HL-60 (cell line): Measurements from ENCODE around the gene NOS1AP.

Experiments
- CTCF ChIP-seq: IDR thresholded peaks from one replicate; pipeline ENCODE4 v1.5.1; 2011; ENCODE audit warnings: low read length, control low read depth, inconsistent platforms; ENCODE audit not compliant: insufficient read depth
- REST ChIP-seq: IDR thresholded peaks from 2 replicates; pipeline ENCODE4 v1.6.1; 2012; ENCODE audit warnings: low read depth; ENCODE audit not compliant: insufficient replicate concordance

- TF ChIP-seq REST (no peak), CTCF (no peak)
These were observed 148.2 kb downstream of the NOS1AP start for GRCh38 chr1:162217706-162218105.
